Left renal cortex interstitium (tissue), 4 donors: Measurements from ENCODE around the gene TBL1XR1. TPM values are rescaled to one million over a fixed set of nuclear protein-coding genes. Genes with fewer than 3 reads are reported as not detected.

Source experiments
- DNase-seq, 4 donors: peaks; one replicate each; pipeline ENCODE4 v3.0.0-alpha.2; 2013; ENCODE audit warnings: low read depth in 4 of 4, low spot score in 2 of 4, missing footprints in 1 of 4
- polyA plus RNA-seq, 4 donors: library from polyadenylated mRNA; unstranded; fragments of 120-200 nt; gene quantifications; one replicate each; pipeline ENCODE4 v1.2.1, GENCODE V29; 2013; ENCODE audit not compliant: insufficient read length in 4 of 4

TBL1XR1 gene
- polyA plus RNA-seq, result 100 to 1,000 TPM; 128 to 171 (median 139) TPM

GRCh38 chr3:177197041-177197726 is at the start of gene TBL1XR1:
TSS of gene TBL1XR1 (minus strand) at chr3:177197482. CDS start at chr3:177064977, 132,505 bp downstream.
- peak in 3 of 4 donors; percentile 79 to 88 (median 87) for DNase-seq

- no peak for DNase-seq
Measured at GRCh38 chr3:177245250-177245649, 48.0 kb upstream of the TBL1XR1 start.

DNA sequence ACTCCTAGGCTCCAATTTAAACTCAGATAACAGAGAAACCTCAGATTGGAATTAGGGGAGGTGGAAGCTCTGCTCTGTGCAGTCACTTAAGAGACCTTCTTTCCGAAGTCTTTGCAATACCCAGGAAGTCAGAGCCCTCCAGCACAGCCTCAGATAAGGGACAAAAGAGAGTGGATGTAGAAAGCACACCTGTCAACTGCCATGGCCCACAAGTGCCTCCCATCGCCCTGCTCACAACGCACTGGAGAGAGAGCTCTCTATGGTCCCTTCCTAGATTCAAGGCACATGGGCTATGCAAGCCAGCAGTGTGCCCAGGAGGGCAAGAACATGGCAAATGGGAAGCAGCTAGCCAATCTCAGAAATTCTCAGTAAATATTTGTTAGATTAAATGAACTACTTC is 47.3 kb upstream of the TBL1XR1 start:
- no peak for DNase-seq

- DNase-seq, result no peak
Measured at GRCh38 chr3:177238686-177239216, 41.5 kb upstream of the TBL1XR1 start.

DNA sequence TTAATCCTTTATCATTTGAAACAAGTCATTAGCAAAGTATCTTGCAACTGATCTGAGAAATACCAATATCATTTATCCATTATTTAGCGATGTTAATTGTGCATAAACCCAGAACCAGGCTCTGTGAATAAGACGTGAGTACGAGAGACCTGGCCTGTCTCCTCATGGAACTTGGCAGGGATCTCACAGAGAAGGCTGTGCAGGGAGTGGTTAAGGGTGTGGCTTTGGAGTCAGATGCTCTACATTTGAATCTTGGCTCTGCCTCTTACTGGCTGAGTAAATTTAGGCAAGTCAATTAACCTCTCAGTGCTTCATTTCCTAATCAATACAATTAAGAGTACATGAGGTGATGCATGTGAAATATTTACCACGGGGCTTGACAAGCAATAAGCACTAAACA is 39.9 kb upstream of the TBL1XR1 start:
- no peak for DNase-seq

DNA sequence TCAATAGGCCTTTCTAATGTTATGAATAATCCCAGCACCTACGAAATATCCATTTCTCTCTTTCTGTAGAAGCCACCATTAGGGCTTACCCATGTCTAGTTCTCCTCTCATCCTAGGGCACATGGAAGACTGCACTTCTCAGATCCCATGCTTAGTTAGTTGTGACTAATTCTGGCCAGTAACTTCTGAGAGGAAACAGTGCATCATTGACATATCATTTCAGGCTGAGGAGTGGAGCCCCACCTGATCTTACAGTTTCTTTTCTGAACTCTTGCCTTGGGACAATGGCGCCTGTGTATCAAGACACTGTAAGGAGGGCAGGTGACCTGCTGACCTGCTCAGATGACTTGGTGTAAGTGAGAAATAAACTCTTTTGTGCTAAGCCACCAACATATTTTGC is 39.4 kb upstream of the TBL1XR1 start:
- no peak for DNase-seq

DNA sequence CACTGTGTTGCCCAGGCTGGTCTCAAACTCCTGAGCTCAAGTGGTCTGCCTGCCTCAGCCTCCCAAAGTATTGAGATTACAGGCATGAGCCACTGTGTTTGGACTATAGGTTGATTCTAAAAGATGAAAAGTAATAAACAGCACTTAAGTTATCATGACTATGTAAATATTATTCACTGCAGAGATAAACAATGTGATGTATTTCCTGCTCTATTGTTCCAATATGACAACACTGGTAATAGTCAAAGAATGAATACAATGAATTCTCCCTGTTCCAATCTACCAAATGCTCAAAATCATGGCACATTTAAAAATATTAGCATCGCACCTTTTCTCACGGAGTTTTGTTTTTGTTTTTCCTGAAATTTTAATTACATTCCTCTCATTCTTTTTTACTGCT is 36.8 kb upstream of the TBL1XR1 start:
- DNase-seq, result no peak

DNA sequence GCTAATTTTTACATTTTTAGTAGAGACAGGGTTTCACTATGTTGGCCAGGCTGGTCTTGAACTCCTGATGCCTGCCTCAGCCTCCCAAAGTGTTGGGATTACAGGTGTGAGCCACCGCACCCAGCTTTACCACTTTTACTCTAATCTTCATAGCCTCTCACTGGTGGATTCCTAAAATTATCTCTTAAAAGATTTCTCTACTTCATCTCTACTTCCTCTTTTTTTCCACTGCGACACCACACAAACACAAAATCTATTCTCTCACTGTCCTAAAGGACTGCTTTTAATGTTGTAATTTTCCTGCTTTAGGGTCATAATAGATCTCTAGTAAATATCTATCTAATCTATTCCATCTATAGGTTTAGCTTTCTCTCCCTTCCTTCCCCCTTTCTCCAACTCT is 34.0 kb upstream of the TBL1XR1 start:
- no peak for DNase-seq

DNA sequence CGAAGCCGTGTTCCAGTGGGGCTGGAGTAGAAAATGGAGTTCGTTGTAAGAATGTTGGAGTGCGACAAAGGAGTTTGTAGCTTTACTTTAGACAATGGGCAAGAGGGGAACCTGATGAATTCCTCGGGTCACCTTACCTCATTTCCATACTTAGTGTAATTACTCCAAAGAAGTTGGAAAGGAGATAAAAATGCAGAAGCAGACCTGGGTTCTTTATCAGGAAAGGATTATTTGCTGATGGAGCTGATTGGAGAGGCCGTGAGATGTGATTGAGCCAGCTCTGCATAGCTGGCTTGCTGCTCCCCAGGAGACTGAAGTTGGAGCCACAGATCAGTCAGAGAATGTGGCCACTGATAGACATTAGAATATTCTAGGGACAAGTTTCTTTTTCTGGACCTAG is 33.4 kb upstream of the TBL1XR1 start:
- DNase-seq, result no peak

GRCh38 chr3:177229791-177230190 is 32.5 kb upstream of the TBL1XR1 start:
- no peak for DNase-seq

DNA sequence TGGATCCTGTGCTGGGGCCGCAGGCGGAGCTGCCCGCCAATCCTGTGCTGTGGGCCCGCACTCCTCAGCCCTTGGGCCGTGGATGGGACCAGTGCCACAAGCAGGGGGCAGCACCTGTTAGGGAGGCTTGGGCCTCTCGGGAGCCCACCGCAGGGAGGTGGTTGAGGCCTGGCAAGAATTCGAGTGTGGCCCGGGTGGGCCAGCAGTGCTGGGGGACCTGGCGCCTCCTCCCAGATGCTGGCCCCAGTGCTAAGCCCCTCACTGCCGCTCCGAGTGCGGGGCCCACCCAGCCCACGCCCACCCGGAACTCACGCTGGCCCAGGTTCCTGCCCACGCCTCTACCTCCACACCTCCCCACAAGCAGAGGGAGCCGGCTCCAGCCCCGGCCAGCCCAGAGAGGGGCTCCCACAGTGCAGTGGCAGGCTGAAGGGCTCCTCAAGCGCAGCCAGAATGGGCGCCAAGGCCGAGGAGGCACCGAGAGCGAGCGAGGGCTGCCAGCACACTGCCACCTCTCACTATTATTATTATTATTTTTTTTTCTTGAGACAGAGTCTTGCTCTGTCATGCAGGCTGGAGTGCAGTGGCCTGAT is 31.4 kb upstream of the TBL1XR1 start:
- DNase-seq, result no peak

- DNase-seq, result no peak
Measured at GRCh38 chr3:177224414-177224813, 27.1 kb upstream of the TBL1XR1 start.

DNA sequence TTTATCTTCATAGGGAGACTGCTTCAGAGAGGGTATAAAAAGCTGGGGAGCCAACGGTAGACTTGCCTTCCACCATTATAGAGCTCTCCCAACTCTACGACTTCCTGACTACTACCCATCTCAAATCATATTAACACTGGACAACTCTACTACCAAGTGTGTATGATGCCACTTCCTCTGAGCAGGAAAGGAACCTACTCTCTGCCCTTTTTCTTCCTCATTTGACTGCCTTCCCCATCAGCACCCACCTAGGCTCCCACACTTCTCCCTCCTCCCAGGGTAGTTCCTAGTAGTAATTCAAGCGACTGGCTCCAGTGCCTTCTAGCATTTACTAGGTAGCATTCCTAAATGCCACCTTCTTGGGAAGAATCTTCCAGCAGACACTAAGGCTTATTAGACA is 24.5 kb upstream of the TBL1XR1 start:
- DNase-seq, result no peak

DNA sequence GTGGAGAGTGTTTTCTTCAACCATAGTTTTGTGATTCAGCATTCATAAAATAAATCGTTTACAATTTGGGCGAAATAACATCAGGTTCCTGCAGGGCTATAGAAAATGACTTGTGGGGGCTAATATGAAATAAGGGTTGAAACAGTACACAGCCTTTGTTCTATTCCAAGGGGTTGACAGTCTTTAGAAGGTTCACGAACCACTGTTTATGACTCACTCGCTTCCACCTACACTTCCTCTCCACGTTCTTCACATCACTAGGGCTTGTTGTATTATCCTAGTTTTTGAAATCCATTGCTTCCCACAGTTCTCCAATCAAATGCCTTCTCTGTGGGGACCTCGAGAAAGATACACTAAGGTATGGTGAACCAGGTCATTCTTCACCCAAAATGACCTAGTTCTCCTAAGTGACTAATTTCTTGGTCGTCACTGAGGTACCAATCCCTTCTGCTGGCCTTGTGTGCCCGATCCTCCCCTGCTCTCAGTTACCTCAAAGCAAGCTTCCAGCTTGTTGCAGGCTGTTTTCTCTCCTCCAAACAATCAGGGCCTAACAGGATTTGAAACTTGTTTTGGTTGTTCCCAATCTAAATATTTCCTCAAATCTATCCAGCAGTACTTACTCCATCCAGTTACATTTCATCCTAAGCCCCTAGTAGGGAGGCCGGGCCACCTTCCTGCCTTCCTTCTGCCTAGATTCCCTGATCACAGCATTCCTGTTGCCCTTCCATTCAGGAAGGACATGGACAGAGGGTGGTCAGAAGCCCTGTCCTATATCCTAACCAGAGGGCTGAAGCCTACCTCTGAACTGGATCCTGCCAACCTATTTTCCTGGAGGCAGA is 23.1 kb upstream of the TBL1XR1 start:
- no peak for DNase-seq

- DNase-seq, result no peak
Measured at GRCh38 chr3:177213801-177214535, 16.7 kb upstream of the TBL1XR1 start.

GRCh38 chr3:177212756-177213155 is 15.5 kb upstream of the TBL1XR1 start:
- no peak for DNase-seq

DNA sequence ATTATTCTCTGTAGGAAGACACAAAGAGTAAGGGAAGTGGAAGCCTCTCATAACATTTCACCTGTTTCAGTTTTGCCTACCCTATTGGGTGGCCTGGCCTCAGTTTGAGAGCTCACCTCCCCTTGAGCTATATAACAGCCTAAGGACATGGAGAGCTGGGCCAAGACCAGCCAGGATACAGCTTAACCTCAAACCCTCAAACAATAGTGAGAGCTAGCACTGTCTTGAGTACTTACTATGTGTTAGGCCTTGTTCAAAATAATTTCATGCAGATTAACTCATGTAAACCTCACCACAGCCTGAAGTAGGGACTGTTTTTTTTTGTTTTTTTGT is 15.0 kb upstream of the TBL1XR1 start:
- no peak for DNase-seq

- DNase-seq, result no peak
Measured at GRCh38 chr3:177211503-177212277, 14.4 kb upstream of the TBL1XR1 start.

GRCh38 chr3:177210744-177211502 is 13.6 kb upstream of the TBL1XR1 start:
- DNase-seq, result no peak
